Measurements from ENCODE around the gene NBR1. TPM values are rescaled to one million over a fixed set of nuclear protein-coding genes. Genes with fewer than 3 reads are reported as not detected.
"Not testable (repeated sequence)": the region's sequence is repeated elsewhere in the genome, so short reads cannot be mapped to it uniquely, and the experiment has no call there.

The NBR1 gene
- total and polyA plus RNA-seq, 10 donors, result 18.5 to 103 (median 84.1) TPM

- no peak for DNase-seq
- no peaks in the 10 kb centered on the region for H3K9me3 ChIP-seq
- H3K27me3 ChIP-seq (replicated peaks in 1 of 7), result no peaks in the 10 kb centered on the region
- peaks cover 0 to 9% (median 0%) of the 10 kb centered on the region in 6 donors for H3K4me1 ChIP-seq
- TF ChIP-seq POLR2A (IDR thresholded peaks at IDR 0.05), result no peak
- TF ChIP-seq POLR2AphosphoS5 (IDR thresholded peaks at IDR 0.05), result no peak
- TF ChIP-seq CTCF (IDR thresholded peaks at IDR 0.05 in 8 of 11, conservative IDR thresholded peaks at IDR 0.05 in 3 of 11), result no peak
- intact Hi-C loops (cut with DNase I; ENCODE audit: low total_unique reads), result no loop called here
- H3K4me3 ChIP-seq, result no peak overlapping the region
- peaks cover 0 to 55% (median 19%) of the 10 kb centered on the region in 6 donors for H3K36me3 ChIP-seq
- H3K27ac ChIP-seq, result no peak overlapping the region
- WGBS, 5 donors, result 93 to 98% (median 94%) methylated on average over 7 of the region's 7 CpGs
These were observed 55.4 kb downstream of the NBR1 start for GRCh38 chr17:43226393-43226792.

- H3K9me3 ChIP-seq; H3K27ac ChIP-seq; DNase-seq; intact Hi-C loops (cut with DNase I; ENCODE audit: low total_unique reads); H3K27me3 ChIP-seq (replicated peaks in 1 of 7); H3K4me3 ChIP-seq: not testable (repeated sequence)
- WGBS, 5 donors, result no CpG with 5 or more reads among the region's 7 CpGs
- peaks cover 0 to 18% (median 8%) of the 10 kb centered on the region in 6 donors for H3K4me1 ChIP-seq
- peaks cover 0 to 39% (median 19%) of the 10 kb centered on the region in 6 donors for H3K36me3 ChIP-seq
These were observed 57.2 kb downstream of the NBR1 start, which contains the start of gene CCDC200 for GRCh38 chr17:43228020-43228782. TSS of gene CCDC200 (minus strand) at chr17:43228623. CDS start at chr17:43228554, 69 bp downstream.

GRCh38 chr17:43231205-43232020 lies 60.4 kb downstream of the NBR1 start:
- peak overlapping the region in 6 of 8 donors; percentile 22 to 71 (median 66) for H3K27ac ChIP-seq
- peak in 2 of 3 donors; percentile 29 to 71 for TF ChIP-seq POLR2AphosphoS5 (IDR thresholded peaks at IDR 0.05)
- H3K4me3 ChIP-seq, result peak overlapping the region in 4 of 8 donors; percentile 0 to 39 (median 18)
- H3K27me3 ChIP-seq (replicated peaks in 1 of 7); intact Hi-C loops (cut with DNase I; ENCODE audit: low total_unique reads); H3K36me3 ChIP-seq; H3K9me3 ChIP-seq; H3K4me1 ChIP-seq: not testable (repeated sequence)
- DNase-seq, result peak; percentile 22
- WGBS, 5 donors, result 56 to 84% (median 74%) methylated on average over 15 to 28 of the region's 40 CpGs

- H3K9me3 ChIP-seq; H3K4me1 ChIP-seq; H3K27me3 ChIP-seq (replicated peaks in 1 of 7); intact Hi-C loops (cut with DNase I; ENCODE audit: low total_unique reads); H3K36me3 ChIP-seq: not testable (repeated sequence)
- Histone ChIP-seq H3K4me3 (peak overlapping the region in 4 of 8 donors; percentile 0 to 39 (median 18)), H3K27ac (peak overlapping the region in 6 of 8 donors; percentile 1 to 71 (median 60))
- WGBS, 5 donors, result 69 to 89% (median 80%) methylated on average over 8 to 21 of the region's 24 CpGs
- peak; percentile 96 for DNase-seq
These were observed 61.1 kb downstream of the NBR1 start for GRCh38 chr17:43232021-43232699.

GRCh38 chr17:43233263-43233662 lies 62.2 kb downstream of the NBR1 start:
- H3K27ac ChIP-seq; H3K9me3 ChIP-seq; intact Hi-C loops (cut with DNase I; ENCODE audit: low total_unique reads); H3K36me3 ChIP-seq; H3K4me3 ChIP-seq; H3K27me3 ChIP-seq (replicated peaks in 1 of 7); H3K4me1 ChIP-seq; DNase-seq: not testable (repeated sequence)
- 0% methylated on average over 3 of the region's 15 CpGs; no CpG with 5 or more reads in 4 of the 5 donors for WGBS, 5 donors

GRCh38 chr17:43233877-43234276 lies 62.9 kb downstream of the NBR1 start, which contains the start of gene RNU2-1:
TSS of gene RNU2-1 (minus strand) at chr17:43233977.
- H3K27me3 ChIP-seq (replicated peaks in 1 of 7); H3K9me3 ChIP-seq; DNase-seq; H3K36me3 ChIP-seq; intact Hi-C loops (cut with DNase I; ENCODE audit: low total_unique reads); H3K4me1 ChIP-seq; H3K27ac ChIP-seq; H3K4me3 ChIP-seq: not testable (repeated sequence)
- WGBS, 5 donors, result no CpG with 5 or more reads among the region's 31 CpGs

- WGBS, 5 donors, result 0% methylated on average over 1 of the region's 26 CpGs; no CpG with 5 or more reads in 4 of the 5 donors
- H3K4me3 ChIP-seq; H3K9me3 ChIP-seq; DNase-seq; H3K4me1 ChIP-seq; H3K27me3 ChIP-seq (replicated peaks in 1 of 7); H3K27ac ChIP-seq; H3K36me3 ChIP-seq; intact Hi-C loops (cut with DNase I; ENCODE audit: low total_unique reads): not testable (repeated sequence)
These were observed 68.6 kb downstream of the NBR1 start for GRCh38 chr17:43239597-43239996.

- H3K4me1 ChIP-seq; H3K27me3 ChIP-seq (replicated peaks in 1 of 7); H3K36me3 ChIP-seq; intact Hi-C loops (cut with DNase I; ENCODE audit: low total_unique reads); H3K27ac ChIP-seq; H3K9me3 ChIP-seq; H3K4me3 ChIP-seq; DNase-seq: not testable (repeated sequence)
- WGBS, 5 donors, result 0% methylated on average over 3 of the region's 34 CpGs; no CpG with 5 or more reads in 4 of the 5 donors
These were observed 69.8 kb downstream of the NBR1 start for GRCh38 chr17:43240596-43241352.

Data from spleen (tissue), 11 donors.